ENCODE data around the gene GNA14.

- no peak for TF ChIP-seq CTCF (IDR thresholded peaks at IDR 0.05)
- TF ChIP-seq POLR2A (IDR thresholded peaks at IDR 0.05) = no peak
Measured at GRCh38 chr9:77384406-77384805, 263.7 kb downstream of the GNA14 start.

All from lower leg skin (tissue), 3 donors.